ENCODE data around the gene EVC.

Gene EVC

GRCh38 chr4:5825321-5826041 is 114.5 kb downstream of the EVC start:
- Histone ChIP-seq H3K18ac (ENCODE audit: low read length) (no peak overlapping the region), H3K79me2 (ENCODE audit: control insufficient read depth, insufficient read depth, low read length) (no peaks in the 10 kb centered on the region), H2BK15ac (replicated peaks; ENCODE audit: low read depth) (no peak overlapping the region), H2AK5ac (ENCODE audit: low read length) (no peak overlapping the region), H3K56ac (ENCODE audit: low read length) (no peak overlapping the region), H4K8ac (ENCODE audit: low read depth, low read length) (no peak overlapping the region), H2BK120ac (ENCODE audit: low read depth, low read length) (no peak overlapping the region), H4K5ac (ENCODE audit: low read length) (no peak overlapping the region), H3K36me3 (ENCODE audit: control insufficient read depth, insufficient read depth, low read length) (peaks cover 11% of the 10 kb centered on the region), H3K4me3 (ENCODE audit: low read length) (no peak overlapping the region), H2BK5ac (ENCODE audit: low read length) (no peak overlapping the region), H3K4me2 (ENCODE audit: low read length) (no peak overlapping the region), H3K79me1 (ENCODE audit: low read length) (no peaks in the 10 kb centered on the region), H3K4me1 (ENCODE audit: control insufficient read depth, low read depth, low read length) (no peaks in the 10 kb centered on the region), H3K27ac (ENCODE audit: low read depth, low read length) (no peak overlapping the region), H3K4ac (ENCODE audit: low read depth, low read length) (no peak overlapping the region), H3K9ac (ENCODE audit: low read length) (no peak overlapping the region), H3K27me3 (ENCODE audit: insufficient read depth, low read length, poor library complexity) (no peaks in the 10 kb centered on the region), H3K23ac (ENCODE audit: low read length) (no peak overlapping the region)
- no peak for DNase-seq
- no CpG with 5 or more reads among the region's 19 CpGs for WGBS (ENCODE audit: extremely low coverage, insufficient coverage, low lambda C conversion rate)

- no peak overlapping the region for H3K9ac ChIP-seq (ENCODE audit: low read length)
- no peak overlapping the region for H2BK120ac ChIP-seq (ENCODE audit: low read depth, low read length)
- H3K23ac ChIP-seq (ENCODE audit: low read length), result no peak overlapping the region
- H3K56ac ChIP-seq (ENCODE audit: low read length), result no peak overlapping the region
- H2BK5ac ChIP-seq (ENCODE audit: low read length), result no peak overlapping the region
- H3K79me1 ChIP-seq (ENCODE audit: low read length), result no peaks in the 10 kb centered on the region
- no peak overlapping the region for H3K4me2 ChIP-seq (ENCODE audit: low read length)
- H2BK15ac ChIP-seq (replicated peaks; ENCODE audit: low read depth), result no peak overlapping the region
- H2AK5ac ChIP-seq (ENCODE audit: low read length), result no peak overlapping the region
- no peak overlapping the region for H3K4ac ChIP-seq (ENCODE audit: low read depth, low read length)
- no peak overlapping the region for H3K18ac ChIP-seq (ENCODE audit: low read length)
- H3K36me3 ChIP-seq (ENCODE audit: control insufficient read depth, insufficient read depth, low read length), result peaks cover 8% of the 10 kb centered on the region
- H3K4me3 ChIP-seq (ENCODE audit: low read length), result no peak overlapping the region
- H4K8ac ChIP-seq (ENCODE audit: low read depth, low read length), result no peak overlapping the region
- WGBS (ENCODE audit: extremely low coverage, insufficient coverage, low lambda C conversion rate), result no CpG with 5 or more reads among the region's 5 CpGs
- H3K27me3 ChIP-seq (ENCODE audit: insufficient read depth, low read length, poor library complexity), result no peaks in the 10 kb centered on the region
- H4K5ac ChIP-seq (ENCODE audit: low read length), result no peak overlapping the region
- H3K79me2 ChIP-seq (ENCODE audit: control insufficient read depth, insufficient read depth, low read length), result no peaks in the 10 kb centered on the region
- DNase-seq, result no peak
- H3K4me1 ChIP-seq (ENCODE audit: control insufficient read depth, low read depth, low read length), result no peaks in the 10 kb centered on the region
- H3K27ac ChIP-seq (ENCODE audit: low read depth, low read length), result no peak overlapping the region
Measured at GRCh38 chr4:5826437-5827107, 115.6 kb downstream of the EVC start.

GRCh38 chr4:5827108-5828004 is 116.4 kb downstream of the EVC start:
- Histone ChIP-seq H3K4ac (ENCODE audit: low read depth, low read length) (no peak overlapping the region), H2AK5ac (ENCODE audit: low read length) (no peak overlapping the region), H3K79me1 (ENCODE audit: low read length) (no peaks in the 10 kb centered on the region), H4K8ac (ENCODE audit: low read depth, low read length) (no peak overlapping the region), H3K27ac (ENCODE audit: low read depth, low read length) (no peak overlapping the region), H3K18ac (ENCODE audit: low read length) (no peak overlapping the region), H3K4me2 (ENCODE audit: low read length) (no peak overlapping the region), H3K36me3 (ENCODE audit: control insufficient read depth, insufficient read depth, low read length) (peaks cover 8% of the 10 kb centered on the region), H2BK5ac (ENCODE audit: low read length) (no peak overlapping the region), H3K56ac (ENCODE audit: low read length) (no peak overlapping the region), H3K4me3 (ENCODE audit: low read length) (no peak overlapping the region), H4K5ac (ENCODE audit: low read length) (no peak overlapping the region), H2BK15ac (replicated peaks; ENCODE audit: low read depth) (no peak overlapping the region), H3K27me3 (ENCODE audit: insufficient read depth, low read length, poor library complexity) (no peaks in the 10 kb centered on the region), H3K4me1 (ENCODE audit: control insufficient read depth, low read depth, low read length) (no peaks in the 10 kb centered on the region), H2BK120ac (ENCODE audit: low read depth, low read length) (no peak overlapping the region), H3K9ac (ENCODE audit: low read length) (no peak overlapping the region), H3K79me2 (ENCODE audit: control insufficient read depth, insufficient read depth, low read length) (no peaks in the 10 kb centered on the region), H3K23ac (ENCODE audit: low read length) (no peak overlapping the region)
- WGBS (ENCODE audit: extremely low coverage, insufficient coverage, low lambda C conversion rate), result no CpG with 5 or more reads among the region's 19 CpGs
- no peak for DNase-seq

- H3K23ac ChIP-seq (ENCODE audit: low read length), result no peak overlapping the region
- no peak overlapping the region for H4K5ac ChIP-seq (ENCODE audit: low read length)
- H3K4ac ChIP-seq (ENCODE audit: low read depth, low read length), result no peak overlapping the region
- H2BK120ac ChIP-seq (ENCODE audit: low read depth, low read length), result no peak overlapping the region
- no peaks in the 10 kb centered on the region for H3K27me3 ChIP-seq (ENCODE audit: insufficient read depth, low read length, poor library complexity)
- H3K4me1 ChIP-seq (ENCODE audit: control insufficient read depth, low read depth, low read length), result no peaks in the 10 kb centered on the region
- no peak overlapping the region for H3K56ac ChIP-seq (ENCODE audit: low read length)
- peaks cover 8% of the 10 kb centered on the region for H3K36me3 ChIP-seq (ENCODE audit: control insufficient read depth, insufficient read depth, low read length)
- H4K8ac ChIP-seq (ENCODE audit: low read depth, low read length), result no peak overlapping the region
- no peak overlapping the region for H2BK15ac ChIP-seq (replicated peaks; ENCODE audit: low read depth)
- H3K9ac ChIP-seq (ENCODE audit: low read length), result no peak overlapping the region
- H3K18ac ChIP-seq (ENCODE audit: low read length), result no peak overlapping the region
- no peak overlapping the region for H3K4me2 ChIP-seq (ENCODE audit: low read length)
- DNase-seq, result no peak
- no peak overlapping the region for H3K27ac ChIP-seq (ENCODE audit: low read depth, low read length)
- H2BK5ac ChIP-seq (ENCODE audit: low read length), result no peak overlapping the region
- no peak overlapping the region for H2AK5ac ChIP-seq (ENCODE audit: low read length)
- H3K79me1 ChIP-seq (ENCODE audit: low read length), result no peaks in the 10 kb centered on the region
- H3K79me2 ChIP-seq (ENCODE audit: control insufficient read depth, insufficient read depth, low read length), result no peaks in the 10 kb centered on the region
- no CpG with 5 or more reads among the region's 11 CpGs for WGBS (ENCODE audit: extremely low coverage, insufficient coverage, low lambda C conversion rate)
- H3K4me3 ChIP-seq (ENCODE audit: low read length), result no peak overlapping the region
Measured at GRCh38 chr4:5828005-5828391, 117.0 kb downstream of the EVC start.

GRCh38 chr4:5836943-5837342 is 125.9 kb downstream of the EVC start:
- H4K8ac ChIP-seq (ENCODE audit: low read depth, low read length), result no peak overlapping the region

More at GRCh38 chr4:5836943-5837342, 125.9 kb downstream of the EVC start:
- Histone ChIP-seq H3K4me1 (ENCODE audit: control insufficient read depth, low read depth, low read length) (no peaks in the 10 kb centered on the region), H3K27me3 (ENCODE audit: insufficient read depth, low read length, poor library complexity) (no peaks in the 10 kb centered on the region), H3K4me2 (ENCODE audit: low read length) (no peak overlapping the region), H2BK15ac (replicated peaks; ENCODE audit: low read depth) (no peak overlapping the region), H3K56ac (ENCODE audit: low read length) (no peak overlapping the region), H3K36me3 (ENCODE audit: control insufficient read depth, insufficient read depth, low read length) (peaks cover 28% of the 10 kb centered on the region), H2BK120ac (ENCODE audit: low read depth, low read length) (no peak overlapping the region), H3K23ac (ENCODE audit: low read length) (no peak overlapping the region), H3K4ac (ENCODE audit: low read depth, low read length) (no peak overlapping the region), H3K4me3 (ENCODE audit: low read length) (no peak overlapping the region), H3K18ac (ENCODE audit: low read length) (no peak overlapping the region), H3K79me2 (ENCODE audit: control insufficient read depth, insufficient read depth, low read length) (no peaks in the 10 kb centered on the region), H3K79me1 (ENCODE audit: low read length) (no peaks in the 10 kb centered on the region), H3K9ac (ENCODE audit: low read length) (no peak overlapping the region), H4K5ac (ENCODE audit: low read length) (no peak overlapping the region), H3K27ac (ENCODE audit: low read depth, low read length) (no peak overlapping the region), H2BK5ac (ENCODE audit: low read length) (no peak overlapping the region), H2AK5ac (ENCODE audit: low read length) (no peak overlapping the region)
- no CpG with 5 or more reads among the region's 3 CpGs for WGBS (ENCODE audit: extremely low coverage, insufficient coverage, low lambda C conversion rate)
- DNase-seq, result no peak
